HG03039 (cell line): ENCODE measurements around the gene SERINC5.
"Not testable (repeated sequence)": the region's sequence is repeated elsewhere in the genome, so short reads cannot be mapped to it uniquely, and the experiment has no call there.

Experiments
- ATAC-seq: cut with Tn5 transposase; IDR thresholded peaks from one replicate; pipeline ENCODE4 v1.9.1; 2021; ENCODE audit warnings: mild to moderate bottlenecking, moderate library complexity; ENCODE audit not compliant: unreplicated experiment

Gene SERINC5

DNA sequence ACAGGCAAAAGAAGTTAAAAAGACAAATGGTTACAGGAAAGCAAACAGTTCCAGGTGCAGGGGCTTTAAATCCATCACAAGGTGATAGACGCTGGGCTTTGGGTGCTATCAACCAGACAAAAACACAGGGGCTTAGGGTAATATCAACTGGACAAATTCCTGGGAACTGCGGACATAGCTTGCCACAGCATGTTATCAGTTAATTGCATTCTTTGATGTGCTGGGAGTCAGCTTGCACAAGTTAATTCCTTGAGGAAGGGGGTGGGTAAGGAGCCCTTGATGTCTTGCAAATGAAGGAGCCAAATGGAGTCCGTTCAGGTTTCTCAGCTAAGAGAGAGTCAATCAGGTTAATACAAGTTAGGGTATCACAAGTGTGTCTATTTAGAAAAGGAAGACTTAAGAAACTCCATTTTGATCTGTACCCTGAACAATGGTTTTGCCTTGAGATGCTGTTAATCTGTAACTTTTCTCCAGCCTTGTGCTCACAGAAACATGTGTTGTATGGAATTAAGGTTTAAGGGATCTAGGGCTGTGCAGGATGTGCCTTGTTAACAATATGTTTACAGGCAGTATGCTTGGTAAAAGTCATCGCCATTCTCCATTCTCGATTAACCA is 144.4 kb downstream of the SERINC5 start:
- ATAC-seq = not testable (repeated sequence)

DNA sequence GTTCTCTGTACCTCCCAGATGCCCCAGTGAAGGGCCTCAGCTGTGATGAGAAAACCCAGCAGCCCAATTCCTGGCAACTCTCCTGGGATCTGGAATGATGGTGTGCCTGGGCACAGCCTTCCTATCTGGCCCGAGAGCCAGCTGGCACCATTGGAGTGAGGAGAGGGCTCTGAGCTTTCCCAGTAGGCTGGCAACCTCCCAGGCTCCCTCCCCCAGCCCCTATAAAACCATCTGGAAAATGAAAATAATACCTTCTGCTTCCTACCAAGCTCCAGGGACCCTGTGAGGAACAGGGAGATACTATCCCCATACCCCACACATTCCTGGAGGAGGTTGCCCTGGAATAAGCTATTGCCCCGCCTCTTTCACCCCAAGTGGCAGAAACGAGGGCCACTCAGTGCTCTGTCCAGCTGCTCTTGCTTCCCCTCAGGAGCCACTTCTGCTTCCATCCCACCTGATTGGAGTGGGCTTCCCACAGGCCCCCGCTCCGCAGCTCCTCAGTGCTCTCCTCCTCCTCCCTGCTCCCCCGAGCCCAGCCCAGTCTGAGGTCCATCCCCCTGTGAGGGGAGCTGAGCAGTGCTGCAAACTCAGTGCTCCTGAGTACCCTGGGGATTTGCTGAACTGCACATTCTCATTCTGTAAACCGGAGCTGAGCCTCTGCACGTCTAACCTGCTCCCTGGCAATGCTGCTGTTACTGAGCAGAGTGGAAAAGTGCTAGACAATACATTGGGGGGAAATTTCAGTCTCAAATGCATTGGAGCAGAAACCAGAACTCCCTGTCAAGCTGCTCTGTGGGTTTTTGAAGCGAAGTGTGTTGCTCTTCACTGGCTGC is 146.0 kb downstream of the SERINC5 start:
- ATAC-seq = no peak

DNA sequence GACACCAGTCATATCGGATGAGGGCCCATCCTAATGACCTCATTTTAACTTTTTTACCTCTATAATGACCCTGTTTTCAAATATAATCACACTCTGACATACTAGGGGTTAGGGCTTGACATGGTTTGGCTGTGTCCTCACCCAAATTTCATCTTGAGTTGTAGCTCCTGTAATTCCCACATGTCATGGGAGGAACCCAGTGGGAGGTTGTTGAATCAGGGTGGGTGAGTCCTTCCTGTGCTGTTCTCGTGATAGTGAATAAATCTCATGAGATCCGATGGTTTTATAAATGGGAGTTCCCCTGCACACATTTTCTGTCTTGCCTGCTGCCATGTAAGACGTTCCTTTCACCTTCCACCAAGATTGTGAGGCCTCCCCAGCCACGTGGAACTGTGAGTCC is 148.9 kb downstream of the SERINC5 start:
- ATAC-seq = no peak

DNA sequence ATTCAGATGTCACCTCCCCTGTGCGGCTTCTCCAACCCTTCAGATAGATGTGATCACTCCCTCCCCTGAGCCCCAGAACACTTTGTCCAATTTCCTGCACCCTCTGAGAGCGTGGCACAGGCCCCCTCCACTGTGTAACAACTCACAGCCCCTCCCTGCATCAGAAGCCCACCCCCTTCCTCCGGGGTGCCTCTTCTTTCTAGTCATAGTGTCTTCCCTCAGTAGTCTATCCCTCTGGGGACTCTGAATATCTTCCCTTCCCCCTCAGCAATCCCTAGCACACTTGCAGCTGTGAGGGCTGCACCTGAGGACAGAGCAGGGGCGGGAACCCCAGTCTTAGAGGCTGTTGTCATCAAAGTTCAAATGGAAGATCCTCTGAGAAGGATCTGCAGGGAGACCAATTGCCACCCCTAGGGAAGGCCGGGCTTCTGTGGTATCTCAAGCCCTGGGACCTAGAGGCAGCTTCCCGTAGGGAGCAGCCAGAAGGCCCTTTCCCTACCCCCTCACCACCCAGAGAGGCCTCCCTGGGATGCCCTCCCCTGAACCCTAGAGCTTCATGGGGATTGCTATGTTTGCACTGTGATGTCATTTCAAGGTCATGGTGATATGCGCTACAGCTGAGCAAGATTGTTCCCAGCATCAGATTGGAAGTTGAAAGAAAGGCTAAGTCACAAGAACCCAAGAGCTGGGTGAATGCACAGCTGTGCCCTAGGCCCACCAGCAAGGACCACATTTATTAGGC is 150.0 kb downstream of the SERINC5 start:
- no peak for ATAC-seq

DNA sequence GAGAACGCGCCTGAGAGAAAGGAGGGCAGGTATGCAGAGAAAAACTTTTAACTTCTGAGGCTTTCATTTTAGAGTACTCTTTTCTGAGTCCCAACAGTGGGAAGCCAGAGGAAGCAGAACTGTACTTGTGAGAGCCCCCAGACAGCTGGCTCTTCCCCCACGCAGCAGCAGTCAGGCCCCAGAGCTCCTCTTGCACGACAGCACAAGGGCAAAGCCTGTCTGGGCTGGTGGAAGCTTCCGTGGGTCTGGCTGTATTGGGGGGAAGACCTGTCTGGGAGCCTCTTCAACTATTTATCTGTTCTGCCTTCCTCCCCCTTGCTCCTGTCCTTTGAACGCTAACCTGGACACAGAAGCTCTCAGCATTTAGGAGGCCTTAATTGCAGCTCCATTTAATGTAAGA is 152.5 kb downstream of the SERINC5 start:
- ATAC-seq = no peak

DNA sequence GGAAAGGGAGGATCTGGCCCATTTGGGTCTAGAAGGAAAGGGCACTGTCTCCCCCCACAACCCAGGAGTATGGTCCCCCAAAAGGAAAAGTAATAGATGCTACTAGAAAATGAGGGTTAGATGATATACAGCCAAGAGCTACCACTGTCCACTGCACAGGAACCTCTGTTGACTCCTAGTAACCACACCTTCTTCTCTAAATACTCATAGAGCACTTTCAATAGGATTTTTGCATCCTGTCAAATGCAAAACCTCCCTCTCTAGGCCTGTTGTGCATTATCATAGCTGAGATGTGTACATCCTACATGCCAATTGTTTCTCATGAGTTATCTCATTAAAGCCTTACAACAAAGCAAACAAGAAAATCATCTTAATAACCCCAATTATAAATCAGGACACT is 153.9 kb downstream of the SERINC5 start:
- ATAC-seq = peak; percentile 74

DNA sequence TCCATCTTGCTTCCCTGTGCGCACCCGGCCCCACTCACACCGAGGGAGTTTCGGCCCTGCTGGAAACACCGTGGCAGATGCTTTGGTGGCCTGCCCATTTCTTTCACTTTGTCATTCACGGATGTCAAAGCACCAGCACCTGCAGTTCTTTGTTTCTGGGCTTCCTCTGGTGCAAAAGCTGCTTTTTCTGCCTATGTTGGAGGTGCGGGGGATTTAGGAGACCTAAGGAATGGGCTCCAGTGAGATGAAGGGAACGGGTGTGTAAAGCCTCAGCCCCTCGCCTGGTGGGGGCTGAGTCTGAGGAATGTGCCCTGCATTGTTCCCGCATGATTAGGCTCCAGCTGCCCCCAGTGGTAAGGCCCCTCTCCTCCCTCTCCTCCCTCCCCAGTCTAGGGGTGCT is 158.4 kb downstream of the SERINC5 start:
- no peak for ATAC-seq

DNA sequence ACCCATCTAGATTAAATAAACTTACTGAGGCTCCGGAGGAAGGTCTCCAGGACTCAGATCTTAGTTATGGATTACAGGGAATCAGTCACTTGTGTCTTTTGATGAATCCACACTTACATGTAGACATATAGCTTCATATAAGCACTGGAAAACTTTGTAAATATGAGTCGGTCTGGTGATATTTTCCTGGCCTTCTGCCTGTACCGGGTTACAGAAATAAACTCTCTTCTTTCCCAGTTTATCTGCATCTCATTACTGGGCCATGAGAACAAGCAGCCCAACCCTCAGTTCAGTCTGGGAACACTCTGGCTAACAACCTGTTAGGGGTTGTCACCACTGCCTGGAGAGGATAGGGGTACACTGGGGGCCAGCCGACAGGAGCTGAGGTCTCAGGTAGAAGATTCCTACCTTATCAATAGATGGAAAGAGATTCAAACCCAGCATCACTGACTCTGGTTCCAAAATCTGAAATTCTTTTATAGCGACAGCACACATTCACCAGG is 161.6 kb downstream of the SERINC5 start:
- ATAC-seq = no peak

DNA sequence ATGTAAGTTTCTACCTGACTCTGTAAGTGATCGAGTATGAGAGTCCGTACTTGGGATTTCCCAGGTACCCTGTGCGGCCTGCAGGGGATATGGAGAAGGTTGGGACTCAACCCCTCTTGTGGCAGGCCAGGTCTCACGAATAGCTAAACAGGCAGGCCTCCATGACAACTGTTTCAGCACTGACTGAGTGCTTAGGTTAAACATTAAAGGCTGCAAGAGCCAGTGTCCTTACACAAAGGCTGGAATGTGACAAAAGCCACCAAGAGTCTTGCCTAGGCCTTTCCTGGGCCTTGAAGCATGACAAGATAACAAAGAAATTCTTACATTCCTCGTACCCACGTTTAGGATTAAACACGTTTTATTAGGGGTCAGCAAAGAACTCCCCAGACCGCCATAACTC is 162.1 kb downstream of the SERINC5 start:
- ATAC-seq = no peak

DNA sequence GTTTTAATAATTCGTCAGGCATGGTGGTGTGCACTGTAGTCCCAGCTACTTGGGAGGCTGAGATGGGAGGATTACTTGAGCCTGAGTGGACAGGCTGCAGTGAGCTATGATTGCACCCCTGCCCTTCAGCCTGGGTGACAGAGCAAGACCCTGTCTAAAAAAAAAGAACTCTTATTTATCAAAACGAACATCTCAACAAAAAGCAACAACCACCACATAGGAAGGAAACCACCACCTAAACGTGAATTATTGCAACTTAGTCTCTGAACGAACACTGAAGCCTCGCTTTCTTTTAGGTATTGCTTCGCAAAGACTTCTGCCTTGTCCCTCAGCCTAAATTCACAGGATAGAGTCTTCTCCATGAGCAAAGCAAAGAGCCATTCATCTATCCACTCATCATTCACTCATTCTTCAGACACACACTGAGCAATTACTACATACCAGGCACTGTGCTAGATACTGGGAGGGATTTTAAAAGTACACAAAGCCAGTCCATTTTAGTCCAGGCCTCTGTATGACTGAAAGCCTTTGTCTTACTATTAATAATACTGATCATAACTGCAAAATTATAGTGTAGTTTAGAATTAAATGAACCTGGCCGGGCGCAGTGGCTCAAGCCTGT is 163.3 kb downstream of the SERINC5 start:
- ATAC-seq = no peak

DNA sequence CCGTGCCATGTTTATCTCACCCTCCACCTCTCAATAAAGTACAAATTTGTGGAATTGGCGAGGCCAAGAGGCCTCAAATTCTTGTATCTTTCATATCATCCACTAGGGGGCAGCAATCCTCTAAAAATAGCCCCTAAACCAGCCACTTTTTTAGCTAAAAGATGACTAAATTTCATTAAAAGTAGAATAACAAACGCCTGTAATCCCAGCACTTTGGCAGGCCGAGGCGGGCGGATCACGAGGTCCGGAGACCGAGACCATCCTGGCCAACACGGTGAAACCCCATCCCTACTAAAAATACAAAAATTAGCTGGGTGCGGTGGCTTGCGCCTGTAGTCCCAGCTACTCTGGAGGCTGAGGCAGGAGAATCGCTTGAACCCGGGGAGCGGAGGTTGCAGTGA is 164.1 kb downstream of the SERINC5 start:
- ATAC-seq = not testable (repeated sequence)

DNA sequence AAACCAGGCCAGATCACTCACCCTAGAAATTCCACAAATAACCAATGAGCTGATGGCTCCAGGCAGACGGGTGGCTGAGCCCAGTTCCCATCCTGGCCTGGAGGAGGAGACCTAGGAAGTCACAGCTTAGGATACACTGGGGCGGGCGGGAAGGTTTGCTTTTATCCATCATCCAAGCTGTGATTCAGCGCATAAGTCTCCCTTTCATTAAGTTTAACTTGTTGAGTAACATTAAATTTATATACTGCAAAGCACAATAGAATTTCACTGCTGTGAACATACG is 165.0 kb downstream of the SERINC5 start:
- ATAC-seq = no peak

DNA sequence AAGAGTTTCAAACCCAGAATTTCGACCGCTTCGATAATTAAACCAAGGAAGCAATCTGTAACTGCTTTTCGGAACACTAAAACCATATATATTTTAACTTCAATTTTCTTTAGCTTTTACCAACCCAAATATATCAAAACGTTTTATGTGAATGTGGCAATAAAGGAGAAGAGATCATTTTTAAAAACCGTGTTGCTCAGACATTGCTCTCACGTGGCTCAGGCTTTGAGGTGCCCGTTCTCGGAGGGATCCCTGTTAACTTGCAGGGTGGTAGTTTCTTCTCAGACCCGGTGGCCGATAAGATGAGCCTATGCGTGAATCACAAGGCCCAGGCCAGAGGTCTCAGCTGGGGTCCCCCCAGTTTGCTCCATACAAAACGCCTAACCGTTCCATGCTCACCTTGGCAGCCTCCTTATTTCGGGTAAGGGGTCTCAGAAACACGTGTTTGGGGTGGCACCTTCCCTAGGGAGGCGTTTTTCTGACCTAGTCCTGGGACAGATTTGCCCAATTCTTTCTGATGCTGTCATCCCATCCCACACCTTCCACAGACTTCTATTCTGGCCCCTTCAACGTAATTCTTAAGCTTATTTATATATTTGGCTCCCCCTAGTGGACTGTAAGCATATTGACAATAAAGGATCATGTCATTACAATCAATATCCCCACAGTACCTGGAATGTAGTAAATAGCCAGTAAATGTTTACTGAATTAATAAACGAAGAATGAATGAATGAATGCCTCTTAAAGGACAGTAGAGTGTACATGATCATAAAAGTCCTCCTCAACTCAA is 172.6 kb downstream of the SERINC5 start:
- ATAC-seq = no peak

DNA sequence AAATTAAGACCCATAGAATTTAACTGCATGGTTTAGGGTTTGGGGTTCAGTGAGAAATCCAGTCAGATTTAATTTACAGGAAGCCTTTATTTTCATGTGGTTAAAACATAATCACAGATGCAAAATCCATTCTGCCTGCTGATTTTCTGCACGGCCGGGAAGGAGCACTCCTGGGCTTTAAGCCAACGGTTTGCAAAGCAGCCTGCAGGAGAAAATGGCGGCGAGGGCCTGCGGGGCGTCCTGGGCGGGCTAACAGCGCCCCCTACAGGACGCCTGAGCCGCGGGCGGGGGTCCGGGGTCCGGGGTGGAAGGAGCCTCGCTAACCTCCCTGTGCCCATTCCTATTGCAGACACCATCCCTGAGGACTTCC is 173.1 kb downstream of the SERINC5 start:
- ATAC-seq = no peak

DNA sequence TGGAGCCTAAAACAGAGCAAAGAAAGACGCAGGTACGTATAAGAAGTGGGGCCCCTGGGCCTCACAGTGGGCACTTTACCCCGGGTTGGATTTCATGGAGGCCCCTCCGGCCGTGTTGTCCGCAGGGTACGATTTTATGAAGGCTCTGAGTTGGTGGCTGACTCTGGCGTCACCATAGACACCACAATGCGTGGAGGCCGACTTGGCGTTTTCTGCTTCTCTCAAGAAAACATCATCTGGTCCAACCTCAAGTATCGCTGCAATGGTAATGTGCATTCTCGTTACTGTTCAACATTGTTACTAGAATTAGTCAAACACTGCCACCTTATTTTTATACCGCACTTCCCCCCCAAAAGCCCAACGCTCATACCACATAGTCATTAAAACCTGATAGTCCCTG is 173.6 kb downstream of the SERINC5 start:
- ATAC-seq = no peak

DNA sequence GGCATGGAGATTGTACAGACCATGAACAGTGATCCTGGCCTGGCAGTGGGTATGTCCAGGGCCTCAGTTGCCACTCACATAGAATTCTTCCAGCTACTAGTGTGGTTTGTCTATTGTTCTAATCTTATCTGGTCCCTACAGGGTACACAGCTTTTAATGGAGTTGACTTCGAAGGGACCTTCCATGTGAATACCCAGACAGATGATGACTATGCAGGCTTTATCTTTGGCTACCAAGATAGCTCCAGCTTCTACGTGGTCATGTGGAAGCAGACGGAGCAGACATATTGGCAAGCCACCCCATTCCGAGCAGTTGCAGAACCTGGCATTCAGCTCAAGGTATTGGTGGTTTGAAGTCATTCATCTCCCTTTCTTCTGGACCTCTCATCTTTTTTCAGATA is 176.9 kb downstream of the SERINC5 start:
- no peak for ATAC-seq

DNA sequence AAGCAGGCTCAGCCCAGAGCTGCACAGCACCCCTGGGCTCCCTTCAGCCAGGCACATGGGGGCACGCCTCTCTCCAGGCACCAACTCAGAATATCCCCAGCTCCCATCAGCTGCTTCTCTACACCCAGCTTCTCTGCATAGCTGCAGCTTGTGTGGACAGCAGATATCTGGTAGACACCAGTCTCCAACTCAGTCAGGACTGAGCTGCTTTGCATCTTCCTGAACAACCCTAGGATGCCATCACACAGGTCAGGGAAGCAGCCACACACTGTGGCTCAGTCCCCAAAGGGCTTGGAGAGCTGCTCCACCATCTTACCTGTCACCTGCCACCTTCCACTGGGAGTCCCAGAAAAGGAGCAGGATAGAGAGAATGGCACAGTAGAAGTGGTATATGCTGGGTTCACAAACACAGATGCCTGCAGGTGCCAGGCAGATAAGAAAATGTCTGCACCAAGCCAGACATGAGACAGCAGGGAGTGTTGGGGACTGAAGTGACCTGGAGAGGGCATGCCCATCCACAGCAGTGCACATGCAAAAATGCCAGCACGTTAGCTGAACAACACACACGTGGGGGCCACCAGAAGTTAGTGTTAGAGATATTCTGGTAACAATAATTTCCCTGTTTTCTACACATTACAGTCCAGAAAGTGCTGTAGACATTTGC is 178.7 kb downstream of the SERINC5 start:
- ATAC-seq = no peak

DNA sequence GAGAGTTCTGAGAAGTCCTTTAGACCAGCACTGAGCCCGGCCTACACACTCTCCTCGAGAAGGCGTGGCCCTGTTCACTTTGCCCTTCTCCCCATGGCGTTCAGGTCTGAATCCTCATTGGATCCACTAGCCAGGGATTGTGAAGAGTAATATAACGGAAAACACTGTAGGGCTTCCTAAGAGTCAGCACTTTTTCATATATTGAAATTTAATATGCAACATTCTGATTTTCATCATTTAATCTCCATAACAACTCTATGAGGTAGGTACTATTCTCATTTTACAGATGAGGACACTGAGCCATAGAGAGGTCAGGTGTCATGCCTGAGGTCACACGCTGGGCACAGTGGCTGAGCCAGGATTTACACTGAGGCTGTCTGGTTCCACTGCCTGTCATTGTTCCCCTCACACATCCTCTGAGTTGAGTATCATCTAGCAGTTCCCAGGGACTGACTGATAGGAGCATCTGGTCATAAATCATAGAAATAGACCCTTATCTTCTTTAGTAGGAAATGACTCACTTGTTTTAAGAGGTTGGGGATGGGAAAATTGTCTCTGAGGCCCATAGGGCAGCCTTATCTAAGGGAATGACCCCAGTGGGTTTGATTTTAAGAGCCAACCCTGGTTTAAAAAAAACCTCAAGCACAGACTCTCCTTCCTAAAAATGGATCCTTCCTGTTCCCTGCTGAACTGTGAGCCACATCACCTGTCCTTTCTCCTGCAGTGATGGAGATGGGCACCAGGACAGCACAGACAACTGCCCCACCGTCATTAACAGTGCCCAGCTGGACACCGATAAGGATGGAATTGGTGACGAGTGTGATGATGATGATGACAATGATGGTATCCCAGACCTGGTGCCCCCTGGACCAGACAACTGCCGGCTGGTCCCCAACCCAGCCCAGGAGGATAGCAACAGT is 179.5 kb downstream of the SERINC5 start:
- ATAC-seq = no peak
